NCI-H524 treated with DMSO at 0.1 percent for 48 hours (cell line): ENCODE results near the gene GPC6.
"Not testable (repeated sequence)": the region's sequence is repeated elsewhere in the genome, so short reads cannot be mapped to it uniquely, and the experiment has no call there.

Experiments used
- DNase-seq: peaks from one replicate; lab custom pipeline; 2025; lab: John Stamatoyannopoulos, UW

GPC6 gene

DNA sequence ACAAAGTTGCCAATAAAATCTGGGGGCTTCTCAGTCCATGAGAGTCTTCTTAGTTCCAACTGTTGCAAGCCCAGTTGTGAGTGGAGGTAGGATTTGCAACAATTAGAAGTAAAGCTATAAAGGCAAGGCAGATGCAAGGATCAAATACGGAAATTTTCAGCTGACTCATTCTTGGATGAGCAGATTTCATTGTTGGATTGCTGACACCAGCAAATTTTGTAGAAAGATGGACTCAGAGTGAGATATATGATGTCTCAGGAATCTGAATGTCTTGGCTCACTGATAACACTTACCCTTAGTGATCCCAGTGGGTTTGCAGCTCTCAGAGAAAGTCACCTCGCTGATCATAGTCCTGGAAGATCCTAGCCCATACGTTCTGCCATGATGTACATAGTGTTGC, 209.0 kb downstream of the GPC6 start:
- DNase-seq, result no peak

DNA sequence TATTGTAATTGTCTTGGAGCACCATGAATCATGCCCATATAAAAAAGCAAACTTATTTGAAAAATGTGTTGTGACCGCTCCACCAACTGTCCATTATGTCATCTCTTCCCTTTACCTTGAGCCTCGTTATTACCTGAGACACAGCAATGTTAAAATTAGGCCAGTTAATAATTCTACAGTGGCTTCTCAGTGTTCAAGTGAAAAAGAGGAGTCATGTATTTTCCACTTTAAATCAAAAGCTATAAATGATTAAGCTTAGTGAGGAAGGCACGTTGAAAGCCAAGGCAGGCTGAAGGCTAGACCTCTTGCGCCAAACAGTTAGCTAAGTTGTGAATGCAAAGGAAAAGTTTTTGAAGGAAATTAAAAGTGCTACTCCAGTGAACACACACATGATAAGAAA, 210.5 kb downstream of the GPC6 start:
- DNase-seq, result no peak

DNA sequence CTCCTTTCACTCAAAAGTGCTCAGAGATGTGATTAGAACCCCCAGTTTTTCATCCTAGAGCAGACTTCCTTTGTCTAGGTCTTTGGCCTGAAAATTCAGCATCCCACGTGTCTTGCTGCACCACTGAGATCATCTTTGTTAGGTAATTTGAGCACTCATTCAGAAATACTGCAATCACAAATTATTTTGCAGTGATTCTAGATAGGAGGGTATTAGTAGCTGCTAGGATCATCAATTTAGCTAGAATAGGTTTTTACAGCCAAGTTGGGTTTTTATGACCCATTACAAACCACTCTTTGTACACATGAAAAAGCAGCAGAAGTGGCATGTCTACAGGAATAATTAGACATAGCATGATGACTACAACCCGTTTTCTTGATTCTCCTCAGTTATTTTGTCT, 219.6 kb downstream of the GPC6 start:
- DNase-seq, result no peak

- no peak for DNase-seq
Measured at GRCh38 chr13:93450191-93450621, 223.6 kb downstream of the GPC6 start.

DNA sequence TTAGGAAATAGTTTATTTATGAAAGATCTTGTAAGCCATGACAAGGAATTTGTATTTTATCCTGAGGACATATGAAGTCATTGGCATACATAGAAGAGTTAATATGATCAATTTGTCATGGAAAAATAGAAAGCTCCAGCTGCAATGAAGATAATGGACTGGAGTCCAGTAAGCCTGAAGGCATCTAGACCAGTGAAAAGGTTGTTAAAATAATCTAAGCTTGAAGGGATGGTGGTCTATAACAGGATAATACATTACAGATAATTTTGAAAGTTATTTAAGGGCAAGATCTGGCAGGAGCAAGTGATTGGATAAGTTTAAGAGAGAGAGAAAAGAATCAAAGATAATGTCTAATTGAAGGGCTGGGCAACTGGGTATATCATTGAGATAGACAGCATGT, 224.2 kb downstream of the GPC6 start:
- DNase-seq, result no peak

- DNase-seq, result not testable (repeated sequence)
Measured at GRCh38 chr13:93454676-93455235, 228.1 kb downstream of the GPC6 start.

DNA sequence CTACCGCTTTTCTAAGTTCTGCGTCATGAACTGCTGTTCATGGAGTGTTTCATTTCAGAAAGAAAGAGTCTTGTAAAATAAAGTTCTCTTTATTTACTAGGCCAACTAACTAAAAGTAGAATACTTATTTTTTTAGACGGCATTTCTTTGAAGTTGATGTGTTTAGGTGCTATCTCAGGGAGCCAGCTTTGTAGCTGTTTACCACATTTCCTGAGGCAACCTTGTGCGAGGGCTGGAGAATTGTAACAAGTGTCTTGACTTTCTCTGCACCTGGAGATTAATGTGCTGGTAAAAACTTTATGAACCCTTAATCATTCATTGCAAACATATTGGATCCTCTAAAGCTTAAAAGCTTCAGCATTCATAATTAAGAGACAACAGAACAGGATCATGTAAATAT, 229.3 kb downstream of the GPC6 start:
- no peak for DNase-seq

DNA sequence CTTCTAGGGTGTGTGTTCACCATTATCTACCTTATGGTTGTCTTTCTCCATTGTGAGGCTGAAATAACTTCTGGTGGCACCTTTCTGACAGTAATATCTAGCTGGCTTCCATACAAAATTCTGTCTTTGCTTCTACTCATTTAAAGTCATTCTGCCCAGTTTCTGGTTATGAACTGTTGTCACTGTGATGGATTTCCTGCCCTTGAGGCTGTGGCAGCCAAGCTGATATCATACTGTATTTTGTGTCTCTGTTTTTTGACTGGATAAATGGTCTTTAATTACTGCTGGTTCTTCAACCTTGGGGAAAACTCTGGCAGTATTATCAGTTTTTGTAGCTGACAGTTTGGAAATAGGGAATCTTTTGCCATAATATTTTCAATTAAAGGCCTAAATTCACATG, 233.4 kb downstream of the GPC6 start:
- DNase-seq, result no peak

GRCh38 chr13:93462151-93462550, 235.5 kb downstream of the GPC6 start:
- no peak for DNase-seq

- no peak for DNase-seq
Measured at GRCh38 chr13:93466502-93467036, 240.0 kb downstream of the GPC6 start.

GRCh38 chr13:93467175-93467574, 240.6 kb downstream of the GPC6 start:
- DNase-seq, result peak; percentile 80

- DNase-seq, result no peak
Measured at GRCh38 chr13:93468433-93468832, 241.8 kb downstream of the GPC6 start.

- DNase-seq, result no peak
Measured at GRCh38 chr13:93472296-93472695, 245.7 kb downstream of the GPC6 start.

GRCh38 chr13:93472814-93473296, 246.2 kb downstream of the GPC6 start:
- DNase-seq, result no peak

DNA sequence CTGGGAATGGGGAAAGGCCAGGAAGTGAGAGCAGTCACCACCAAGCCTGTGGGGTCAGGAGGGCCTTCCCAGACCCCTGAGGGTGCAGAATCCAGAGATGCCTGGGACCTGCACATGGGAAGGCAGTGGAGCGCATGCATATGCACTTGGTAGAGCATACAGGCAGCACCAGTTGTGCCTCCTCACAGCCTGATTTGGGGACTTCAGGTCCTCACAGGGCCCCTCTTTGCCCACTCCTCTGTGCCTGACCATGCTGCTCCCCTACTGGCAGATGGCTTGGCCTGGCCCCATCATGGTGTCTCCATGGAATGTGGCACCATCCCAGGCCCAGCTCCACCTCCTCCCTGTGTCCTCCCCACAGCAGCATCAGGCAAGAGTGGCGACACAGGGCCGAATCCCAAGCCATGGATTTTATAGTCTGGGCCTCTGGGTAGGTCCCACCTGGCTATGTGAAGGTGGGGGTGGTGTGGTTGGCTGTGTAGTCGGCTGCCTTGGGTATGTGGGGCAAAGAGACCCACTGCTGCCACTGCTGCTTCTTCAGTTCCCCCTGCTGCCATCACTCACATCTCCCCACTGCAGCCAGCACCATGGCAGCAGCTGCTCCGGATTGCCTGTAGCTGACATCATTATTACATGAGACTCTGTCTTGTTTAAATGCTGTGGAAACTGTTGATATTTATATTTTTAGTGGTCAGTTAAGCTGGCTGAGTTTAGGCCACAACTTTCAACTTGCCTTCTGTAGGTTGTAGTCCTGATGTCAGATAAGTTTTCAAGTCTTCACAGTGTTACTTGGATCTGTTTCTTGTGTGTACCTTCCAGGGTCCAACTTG, 247.0 kb downstream of the GPC6 start:
- no peak for DNase-seq

DNA sequence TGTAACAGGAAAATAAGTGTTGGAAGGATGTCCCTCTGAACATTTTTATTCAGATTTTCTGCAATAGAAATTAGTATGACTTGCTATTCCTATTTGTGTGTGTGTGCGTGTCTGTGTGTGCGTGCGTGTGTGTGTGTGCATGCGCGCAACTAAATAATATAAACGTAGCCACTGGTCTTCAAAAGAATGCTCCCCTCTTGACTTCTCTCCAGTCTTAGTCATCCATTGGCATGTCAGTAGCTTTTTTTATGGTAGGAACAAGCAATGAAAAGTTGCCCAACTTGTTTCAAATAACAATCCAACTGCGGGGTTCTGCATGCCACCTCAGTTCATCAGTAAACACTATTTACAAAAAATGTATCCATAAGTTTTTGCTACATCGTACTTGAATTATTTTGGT, 249.6 kb downstream of the GPC6 start:
- DNase-seq, result no peak

DNA sequence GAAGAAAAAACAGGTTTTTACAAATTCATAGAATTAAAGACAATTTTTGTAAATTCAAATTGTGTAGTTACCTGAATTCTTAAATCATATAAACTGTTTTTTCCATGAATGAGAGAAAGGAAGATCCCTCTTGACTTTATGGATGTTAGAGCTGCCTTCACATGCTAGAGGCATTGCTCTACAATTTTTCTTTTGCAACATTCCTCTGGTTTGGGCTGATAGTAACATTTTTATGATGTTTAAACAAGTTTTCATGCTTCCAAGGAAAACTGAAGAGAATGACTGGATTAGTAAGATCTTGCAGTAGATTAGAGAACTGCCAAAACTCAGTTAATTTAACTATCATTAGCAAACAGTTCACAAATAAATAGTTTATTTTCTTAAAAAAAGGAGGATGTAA, 250.6 kb downstream of the GPC6 start:
- no peak for DNase-seq

DNA sequence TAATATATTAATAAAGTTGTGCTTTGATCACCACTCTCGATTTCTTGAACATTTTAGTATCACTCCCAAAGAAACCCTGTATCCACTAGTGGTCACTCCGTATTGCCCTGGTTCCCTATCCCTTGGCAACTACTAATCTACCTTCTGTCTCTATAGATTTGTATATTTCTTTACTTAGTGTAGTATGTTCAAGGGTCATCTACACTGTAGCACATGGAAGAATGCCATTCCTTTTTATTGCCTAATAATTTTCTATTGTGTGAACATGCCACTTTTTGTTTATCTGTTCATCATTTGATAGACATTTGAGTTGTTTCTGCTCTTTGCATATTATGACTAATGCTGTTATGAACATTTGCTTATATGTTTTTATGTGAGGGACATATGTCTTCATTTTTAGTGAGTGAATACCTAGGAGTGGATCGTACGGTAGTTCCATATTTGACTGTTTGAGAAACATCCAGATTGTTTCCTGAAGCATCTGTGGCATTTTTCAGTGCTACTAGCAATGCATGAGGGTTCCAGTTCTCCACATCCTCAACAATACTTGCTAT, 254.0 kb downstream of the GPC6 start:
- DNase-seq, result no peak

- DNase-seq, result not testable (repeated sequence)
Measured at GRCh38 chr13:93496117-93496516, 269.5 kb downstream of the GPC6 start.

GRCh38 chr13:93496985-93497673, 270.5 kb downstream of the GPC6 start:
- peak; percentile 95 for DNase-seq

GRCh38 chr13:93499991-93500390, 273.4 kb downstream of the GPC6 start:
- peak; percentile 20 for DNase-seq

GRCh38 chr13:93502071-93502470, 275.5 kb downstream of the GPC6 start:
- DNase-seq, result no peak
